ENCODE results near the gene SLC2A5. TPM values are rescaled to one million over a fixed set of nuclear protein-coding genes. Genes with fewer than 3 reads are reported as not detected.

The SLC2A5 gene
- polyA plus RNA-seq, 1 experiment, result 0.21 TPM

DNA sequence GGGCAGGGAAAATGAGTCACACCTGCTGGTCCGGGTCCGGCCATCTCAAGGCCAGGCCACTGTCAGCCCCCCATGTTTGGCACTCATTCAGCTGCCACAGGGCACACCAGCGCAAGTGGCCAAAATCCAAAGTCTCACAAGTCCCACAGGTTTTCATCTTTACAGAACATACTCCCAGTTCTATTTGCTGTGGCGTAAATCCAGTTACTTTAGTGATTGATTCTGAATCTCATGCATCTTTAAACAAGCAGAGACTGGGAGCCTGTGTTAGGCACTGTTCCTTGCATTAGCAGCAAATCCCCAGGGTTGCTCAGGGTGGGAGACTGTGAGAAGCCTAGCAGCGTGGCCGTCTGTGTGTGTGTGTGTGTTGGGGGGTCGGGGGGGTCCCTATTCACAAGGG lies 1.1 kb upstream of the SLC2A5 start:
- Histone ChIP-seq H3K27me3 (ENCODE audit: control insufficient read depth, insufficient read depth, low read length) (no peaks in the 10 kb centered on the region), H3K27ac (ENCODE audit: low read depth, low read length) (no peak overlapping the region), H3K4me3 (ENCODE audit: low read depth, low read length) (no peak overlapping the region), H3K9me3 (ENCODE audit: control insufficient read depth, insufficient read depth, low read length) (no peaks in the 10 kb centered on the region; the same call in 1 of the 2 replicates)
- POLR2A ChIA-PET, result no interaction called here
- TF ChIP-seq, protein P1, sequence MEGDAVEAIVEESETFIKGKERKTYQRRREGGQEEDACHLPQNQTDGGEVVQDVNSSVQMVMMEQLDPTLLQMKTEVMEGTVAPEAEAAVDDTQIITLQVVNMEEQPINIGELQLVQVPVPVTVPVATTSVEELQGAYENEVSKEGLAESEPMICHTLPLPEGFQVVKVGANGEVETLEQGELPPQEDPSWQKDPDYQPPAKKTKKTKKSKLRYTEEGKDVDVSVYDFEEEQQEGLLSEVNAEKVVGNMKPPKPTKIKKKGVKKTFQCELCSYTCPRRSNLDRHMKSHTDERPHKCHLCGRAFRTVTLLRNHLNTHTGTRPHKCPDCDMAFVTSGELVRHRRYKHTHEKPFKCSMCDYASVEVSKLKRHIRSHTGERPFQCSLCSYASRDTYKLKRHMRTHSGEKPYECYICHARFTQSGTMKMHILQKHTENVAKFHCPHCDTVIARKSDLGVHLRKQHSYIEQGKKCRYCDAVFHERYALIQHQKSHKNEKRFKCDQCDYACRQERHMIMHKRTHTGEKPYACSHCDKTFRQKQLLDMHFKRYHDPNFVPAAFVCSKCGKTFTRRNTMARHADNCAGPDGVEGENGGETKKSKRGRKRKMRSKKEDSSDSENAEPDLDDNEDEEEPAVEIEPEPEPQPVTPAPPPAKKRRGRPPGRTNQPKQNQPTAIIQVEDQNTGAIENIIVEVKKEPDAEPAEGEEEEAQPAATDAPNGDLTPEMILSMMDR (IDR thresholded peaks at IDR 0.05; ENCODE audit: low read depth, low read length), result no peak
- CTCF ChIA-PET, result interaction anchor here (0.8 kb wide), 1 partner anchor 66 kb away, joined by 4 read pairs; no protein-coding TSS in a partner anchor
- DNase-seq (ENCODE audit: low read depth, low spot score), result no peak

DNA sequence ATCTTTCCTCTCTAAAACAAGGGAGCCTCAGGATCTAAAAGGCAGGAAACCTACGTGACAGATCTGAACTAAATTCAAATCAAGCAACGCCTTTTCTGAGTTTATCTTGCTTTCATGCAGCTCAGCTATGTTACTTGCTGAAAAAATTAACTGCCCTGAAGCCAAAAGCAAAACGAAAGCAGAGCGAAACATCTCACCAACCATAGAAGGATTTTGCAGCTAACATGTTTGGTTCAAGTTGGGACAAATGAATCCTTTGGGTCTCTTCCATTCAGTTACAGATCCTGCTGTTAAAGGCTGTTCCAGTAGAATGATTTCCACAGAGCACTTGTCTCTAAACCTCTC lies 482 bp downstream of the SLC2A5 start:
- DNase-seq (ENCODE audit: low read depth, low spot score), result no peak
- TF ChIP-seq, protein P1 (IDR thresholded peaks at IDR 0.05; ENCODE audit: low read depth, low read length), result no peak
- Histone ChIP-seq H3K4me3 (ENCODE audit: low read depth, low read length) (peak overlapping the region; percentile 5; the same call in 1 of the 2 replicates), H3K27me3 (ENCODE audit: control insufficient read depth, insufficient read depth, low read length) (no peaks in the 10 kb centered on the region), H3K9me3 (ENCODE audit: control insufficient read depth, insufficient read depth, low read length) (no peaks in the 10 kb centered on the region; the same call in 1 of the 2 replicates), H3K27ac (ENCODE audit: low read depth, low read length) (peak overlapping the region; percentile 21)
- POLR2A ChIA-PET, result interaction anchor here (0.7 kb wide), 1 partner anchor 12 kb away, joined by 6 read pairs; no protein-coding TSS in a partner anchor
- CTCF ChIA-PET, result interaction anchor here (0.6 to 1.5 kb wide), 2 partner anchors 42 to 180 kb away, joined by 3 to 9 read pairs; no protein-coding TSS in a partner anchor

DNA sequence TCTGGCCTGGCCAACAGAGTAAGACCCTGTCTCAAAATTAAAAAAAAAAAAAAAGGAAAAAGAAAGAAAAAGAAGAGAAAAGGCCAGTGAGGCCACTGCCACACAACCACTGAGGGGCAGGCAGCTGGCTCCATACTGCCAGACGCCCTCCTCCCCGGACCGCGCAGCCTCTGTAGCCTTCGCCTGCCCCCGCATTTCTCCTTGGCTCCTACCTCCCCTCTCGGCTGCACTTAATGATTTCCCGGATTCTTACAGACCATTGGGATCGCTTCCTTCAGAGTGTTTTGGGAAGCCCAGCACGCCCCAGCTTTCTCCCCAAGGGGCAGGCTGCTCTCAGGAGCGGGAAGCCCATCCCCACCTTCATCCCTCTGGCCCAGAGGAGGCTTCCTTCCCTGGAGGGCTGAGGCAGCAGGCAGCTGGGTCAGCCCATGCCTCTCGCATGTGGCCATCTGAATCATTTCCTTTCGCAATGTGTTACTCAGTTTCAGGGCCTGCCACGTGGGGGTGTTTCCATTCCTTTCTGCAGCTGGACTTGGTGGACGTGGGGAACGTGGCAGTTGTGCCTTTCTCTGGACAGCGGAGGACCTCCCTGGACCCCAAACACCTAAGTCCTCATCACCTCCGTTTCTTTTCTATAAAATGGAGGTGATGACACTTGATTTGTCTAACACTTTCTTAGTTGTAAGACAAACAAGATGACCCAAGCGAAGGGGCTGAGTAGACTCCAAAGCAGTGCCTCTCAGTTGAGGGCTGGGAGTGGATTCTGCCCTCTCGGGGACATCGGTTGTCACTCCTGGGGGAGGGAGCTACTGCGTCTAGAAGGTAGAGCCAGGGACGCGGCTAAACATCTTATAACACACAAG lies 2.3 kb downstream of the SLC2A5 start:
- Histone ChIP-seq H3K27ac (ENCODE audit: low read depth, low read length) (peak overlapping the region; percentile 61), H3K9me3 (ENCODE audit: control insufficient read depth, insufficient read depth, low read length) (no peaks in the 10 kb centered on the region; the same call in 1 of the 2 replicates), H3K27me3 (ENCODE audit: control insufficient read depth, insufficient read depth, low read length) (no peaks in the 10 kb centered on the region), H3K4me3 (ENCODE audit: low read depth, low read length) (no peak overlapping the region)
- DNase-seq (ENCODE audit: low read depth, low spot score), result peak; percentile 84
- POLR2A ChIA-PET, result interaction anchor here (0.6 kb wide), 1 partner anchor 233 kb away, joined by 7 read pairs; no protein-coding TSS in a partner anchor
- TF ChIP-seq, protein P1 (IDR thresholded peaks at IDR 0.05; ENCODE audit: low read depth, low read length), result no peak
- CTCF ChIA-PET, result interaction anchor here (0.5 to 1.5 kb wide), 4 partner anchors 8 to 430 kb away, joined by 3 to 5 read pairs (median 4); no protein-coding TSS in a partner anchor

DNA sequence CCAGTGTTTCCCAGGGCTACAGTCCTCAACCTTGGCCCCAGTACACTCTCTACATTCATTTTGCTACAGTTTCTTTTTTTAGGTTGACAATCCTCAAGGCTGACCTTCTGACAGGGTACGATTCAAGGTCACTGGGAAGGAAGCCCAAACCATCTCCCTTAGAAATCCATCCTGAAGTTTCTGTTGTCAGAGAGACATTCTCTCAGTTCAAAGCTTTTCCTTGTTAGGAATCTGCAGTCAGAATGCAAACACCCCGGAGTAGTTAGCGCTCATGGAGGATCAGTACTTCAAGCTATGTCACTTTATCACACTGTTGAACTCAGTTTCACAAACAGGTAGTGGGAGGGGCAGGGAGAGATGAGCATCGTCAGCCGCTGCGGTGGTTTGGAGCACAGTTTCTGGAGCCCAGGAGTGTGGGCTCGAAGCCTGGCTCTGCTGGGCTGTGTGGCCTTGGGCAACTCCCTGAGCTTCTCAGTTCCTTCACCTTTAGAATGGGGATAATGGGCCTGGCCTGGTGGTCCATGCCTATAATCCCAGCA lies 4.2 kb downstream of the SLC2A5 start:
- Histone ChIP-seq H3K9me3 (ENCODE audit: control insufficient read depth, insufficient read depth, low read length) (no peaks in the 10 kb centered on the region; the same call in 1 of the 2 replicates), H3K27ac (ENCODE audit: low read depth, low read length) (no peak overlapping the region), H3K4me3 (ENCODE audit: low read depth, low read length) (no peak overlapping the region), H3K27me3 (ENCODE audit: control insufficient read depth, insufficient read depth, low read length) (no peaks in the 10 kb centered on the region)
- ChIA-PET POLR2A (no interaction called here), CTCF (interaction anchor here (1.1 kb wide), 1 partner anchor 61 kb away, joined by 3 read pairs; no protein-coding TSS in a partner anchor)
- no peak for DNase-seq (ENCODE audit: low read depth, low spot score)
- TF ChIP-seq, protein P1 (IDR thresholded peaks at IDR 0.05; ENCODE audit: low read depth, low read length), result no peak

DNA sequence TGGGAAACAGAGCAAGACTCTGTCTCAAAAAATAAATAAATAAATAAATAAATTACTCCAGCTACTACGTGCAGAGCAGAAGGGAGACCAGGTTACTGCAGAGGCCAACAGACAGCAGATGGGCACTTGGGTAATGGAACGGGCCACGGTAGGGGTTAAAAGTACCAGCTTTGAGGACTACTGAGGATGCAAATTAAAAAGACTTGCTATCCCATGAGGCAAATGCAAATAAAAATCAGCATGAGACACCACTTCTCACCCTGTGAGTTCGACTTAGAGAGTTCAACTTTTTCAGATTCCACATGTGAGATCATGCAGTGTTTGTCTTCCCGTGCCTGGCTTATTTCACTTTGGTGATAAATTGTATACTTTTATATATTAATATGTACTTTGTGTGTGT lies 6.6 kb downstream of the SLC2A5 start:
- POLR2A ChIA-PET, result no interaction called here
- DNase-seq (ENCODE audit: low read depth, low spot score), result no peak
- CTCF ChIA-PET, result no interaction called here

More for the DNA sequence above, 6.6 kb downstream of the SLC2A5 start:
- Histone ChIP-seq H3K9me3 (ENCODE audit: control insufficient read depth, insufficient read depth, low read length) (no peaks in the 10 kb centered on the region; the same call in 1 of the 2 replicates), H3K27ac (ENCODE audit: low read depth, low read length) (no peak overlapping the region), H3K27me3 (ENCODE audit: control insufficient read depth, insufficient read depth, low read length) (no peaks in the 10 kb centered on the region), H3K4me3 (ENCODE audit: low read depth, low read length) (no peak overlapping the region)
- TF ChIP-seq, protein P1 (IDR thresholded peaks at IDR 0.05; ENCODE audit: low read depth, low read length), result no peak
